ENCODE data around the gene PWWP2B. TPM values are rescaled to one million over a fixed set of nuclear protein-coding genes. Genes with fewer than 3 reads are reported as not detected.

Gene PWWP2B
- polyA plus RNA-seq, 1 experiment = 2.7 TPM

DNA sequence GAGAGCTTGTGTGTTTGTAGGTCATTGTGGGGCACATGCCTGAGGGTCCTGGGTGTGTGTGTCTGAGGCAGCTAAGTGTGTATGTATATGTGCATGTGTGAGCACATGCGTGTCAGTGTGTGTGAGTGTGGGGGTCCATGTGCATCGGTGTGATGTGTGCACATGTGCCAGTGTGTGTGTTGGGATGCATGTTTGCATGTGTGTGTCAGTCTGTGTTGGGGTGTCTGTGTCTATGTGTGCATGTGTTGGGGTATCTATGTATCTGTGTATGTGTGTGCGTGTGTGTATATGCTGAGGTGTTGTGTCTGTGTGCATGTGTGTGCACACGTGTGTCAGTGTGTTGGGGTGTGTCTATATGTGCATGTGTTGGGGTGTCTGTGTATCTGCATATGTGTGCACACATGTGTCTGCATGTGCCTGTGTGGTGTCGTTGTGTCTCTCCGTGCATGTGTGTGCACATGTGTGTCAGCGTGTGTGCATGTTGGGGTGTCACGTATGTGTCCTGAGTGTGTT is 33.3 kb downstream of the PWWP2B start:
- POLR2A ChIA-PET = no interaction called here
- Histone ChIP-seq H3K27me3 (ENCODE audit: control insufficient read depth, insufficient read depth, low read length) (no peaks in the 10 kb centered on the region), H3K36me3 (ENCODE audit: control insufficient read depth, insufficient read depth, low read length) (no peaks in the 10 kb centered on the region), H3K4me3 (ENCODE audit: low read depth, low read length) (no peak overlapping the region)
- no peak for DNase-seq (ENCODE audit: low read depth)
- TF ChIP-seq, protein P1, sequence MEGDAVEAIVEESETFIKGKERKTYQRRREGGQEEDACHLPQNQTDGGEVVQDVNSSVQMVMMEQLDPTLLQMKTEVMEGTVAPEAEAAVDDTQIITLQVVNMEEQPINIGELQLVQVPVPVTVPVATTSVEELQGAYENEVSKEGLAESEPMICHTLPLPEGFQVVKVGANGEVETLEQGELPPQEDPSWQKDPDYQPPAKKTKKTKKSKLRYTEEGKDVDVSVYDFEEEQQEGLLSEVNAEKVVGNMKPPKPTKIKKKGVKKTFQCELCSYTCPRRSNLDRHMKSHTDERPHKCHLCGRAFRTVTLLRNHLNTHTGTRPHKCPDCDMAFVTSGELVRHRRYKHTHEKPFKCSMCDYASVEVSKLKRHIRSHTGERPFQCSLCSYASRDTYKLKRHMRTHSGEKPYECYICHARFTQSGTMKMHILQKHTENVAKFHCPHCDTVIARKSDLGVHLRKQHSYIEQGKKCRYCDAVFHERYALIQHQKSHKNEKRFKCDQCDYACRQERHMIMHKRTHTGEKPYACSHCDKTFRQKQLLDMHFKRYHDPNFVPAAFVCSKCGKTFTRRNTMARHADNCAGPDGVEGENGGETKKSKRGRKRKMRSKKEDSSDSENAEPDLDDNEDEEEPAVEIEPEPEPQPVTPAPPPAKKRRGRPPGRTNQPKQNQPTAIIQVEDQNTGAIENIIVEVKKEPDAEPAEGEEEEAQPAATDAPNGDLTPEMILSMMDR (IDR thresholded peaks at IDR 0.05; ENCODE audit: insufficient read depth, low read depth, low read length) = no peak
- CTCF ChIA-PET = interaction anchor here (1.1 kb wide), 1 partner anchor 13 kb away, joined by 3 read pairs; no protein-coding TSS in a partner anchor

DNA sequence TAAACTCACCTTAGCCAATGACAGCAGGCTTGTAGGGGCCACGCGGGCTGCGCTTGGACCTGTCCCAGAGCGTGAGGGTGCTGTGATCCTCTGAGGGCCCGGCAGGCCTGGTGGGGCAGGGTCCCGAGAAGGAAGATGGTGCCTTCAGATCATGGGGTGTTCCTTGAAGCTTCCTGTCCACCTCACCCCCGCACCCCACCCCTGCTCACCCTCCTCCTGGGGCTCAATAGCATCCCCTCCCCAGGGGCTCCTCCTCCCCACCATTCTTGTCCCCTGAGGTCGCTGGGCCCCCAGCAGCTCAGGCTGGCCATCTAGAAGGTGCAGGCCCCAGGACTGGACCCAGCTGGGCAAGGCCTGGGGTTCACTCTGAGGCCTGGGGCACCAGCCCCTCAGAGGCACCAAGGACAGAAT is 33.9 kb downstream of the PWWP2B start:
- Histone ChIP-seq H3K4me3 (ENCODE audit: low read depth, low read length) (no peak overlapping the region), H3K27me3 (ENCODE audit: control insufficient read depth, insufficient read depth, low read length) (no peaks in the 10 kb centered on the region), H3K36me3 (ENCODE audit: control insufficient read depth, insufficient read depth, low read length) (no peaks in the 10 kb centered on the region)
- ChIA-PET CTCF (interaction anchor here (0.8 kb wide), 1 partner anchor 13 kb away, joined by 3 read pairs; no protein-coding TSS in a partner anchor), POLR2A (no interaction called here)
- no peak for DNase-seq (ENCODE audit: low read depth)
- TF ChIP-seq, protein P1 (IDR thresholded peaks at IDR 0.05; ENCODE audit: insufficient read depth, low read depth, low read length) = no peak

- ChIA-PET POLR2A (no interaction called here), CTCF (interaction anchor here (0.8 kb wide), 1 partner anchor 12 kb away, joined by 3 read pairs; no protein-coding TSS in a partner anchor)
- TF ChIP-seq, protein P1 (IDR thresholded peaks at IDR 0.05; ENCODE audit: insufficient read depth, low read depth, low read length) = no peak
Observed at GRCh38 chr10:132431537-132432175, 34.7 kb downstream of the PWWP2B start.

GRCh38 chr10:132432176-132432540 is 35.2 kb downstream of the PWWP2B start:
- POLR2A ChIA-PET = no interaction called here
- Histone ChIP-seq H3K27me3 (ENCODE audit: control insufficient read depth, insufficient read depth, low read length) (no peaks in the 10 kb centered on the region), H3K36me3 (ENCODE audit: control insufficient read depth, insufficient read depth, low read length) (no peaks in the 10 kb centered on the region), H3K4me3 (ENCODE audit: low read depth, low read length) (no peak overlapping the region)
- DNase-seq (ENCODE audit: low read depth) = no peak
- CTCF ChIA-PET = no interaction called here
- TF ChIP-seq, protein P1 (IDR thresholded peaks at IDR 0.05; ENCODE audit: insufficient read depth, low read depth, low read length) = no peak

More at GRCh38 chr10:132431537-132432175, 34.7 kb downstream of the PWWP2B start:
- Histone ChIP-seq H3K4me3 (ENCODE audit: low read depth, low read length) (no peak overlapping the region), H3K27me3 (ENCODE audit: control insufficient read depth, insufficient read depth, low read length) (no peaks in the 10 kb centered on the region), H3K36me3 (ENCODE audit: control insufficient read depth, insufficient read depth, low read length) (no peaks in the 10 kb centered on the region)
- no peak for DNase-seq (ENCODE audit: low read depth)

GRCh38 chr10:132433671-132434340 is 36.8 kb downstream of the PWWP2B start:
- TF ChIP-seq, protein P1 (IDR thresholded peaks at IDR 0.05; ENCODE audit: insufficient read depth, low read depth, low read length) = no peak
- Histone ChIP-seq H3K4me3 (ENCODE audit: low read depth, low read length) (no peak overlapping the region), H3K36me3 (ENCODE audit: control insufficient read depth, insufficient read depth, low read length) (no peaks in the 10 kb centered on the region), H3K27me3 (ENCODE audit: control insufficient read depth, insufficient read depth, low read length) (no peaks in the 10 kb centered on the region)
- DNase-seq (ENCODE audit: low read depth) = no peak
- ChIA-PET CTCF (no interaction called here), POLR2A (no interaction called here)
